CD4-positive, alpha-beta T cell (primary cell): ENCODE results near the gene TBC1D2B. TPM values are rescaled to one million over a fixed set of nuclear protein-coding genes. Genes with fewer than 3 reads are reported as not detected.

ENCODE experiments used
- ATAC-seq: fragments of 200-7000 bp; cut with Tn5 transposase; one replicate; pipeline ENCODE4 v1.10.0; 2022; ENCODE audit warnings: mild to moderate bottlenecking; ENCODE audit not compliant: poor library complexity
- CTCF ChIA-PET: fragments of 350-600 bp; sonication (Branson Sonifier 250); formaldehyde crosslinking; loops from one replicate; lab custom pipeline; 2021; ENCODE audit warnings: antibody characterized with exemption, inconsistent platforms; lab: Charles Lee
- POLR2A ChIA-PET: fragments of 350-600 bp; sonication (Branson Sonifier 250); formaldehyde crosslinking; loops from one replicate; lab custom pipeline; 2021; ENCODE audit warnings: antibody characterized with exemption, inconsistent platforms; lab: Charles Lee
- DNase-seq, 14 experiments: peaks; one replicate each; pipeline ENCODE4 v3.0.0-alpha.2; 2013 to 2020; ENCODE audit warnings: mixed read lengths in 2 of 14
- H3K27ac ChIP-seq, 2 donors: one replicate each; pipeline versions ENCODE4 v1.5.1 to v1.7.0; 2013; ENCODE audit warnings: low read length in 2 of 2, low read depth in 1 of 2, mild to moderate bottlenecking in 1 of 2
- H3K27me3 ChIP-seq, 2 experiments: 1 replicate in 1 of 2; 2 replicates in 1 of 2; pipeline versions ENCODE4 v1.6.1 to v1.7.0; 2013; ENCODE audit warnings: low read length in 2 of 2, control low read depth in 1 of 2, mild to moderate bottlenecking in 1 of 2, moderate library complexity in 1 of 2; ENCODE audit not compliant: insufficient read depth in 2 of 2, control insufficient read depth in 1 of 2
- H3K36me3 ChIP-seq: one replicate; pipeline ENCODE4 v1.6.1; 2013; ENCODE audit warnings: low read length, control low read depth; ENCODE audit not compliant: insufficient read depth
- H3K4me1 ChIP-seq: one replicate; pipeline ENCODE4 v1.6.1; 2013; ENCODE audit warnings: low read length, control low read depth; ENCODE audit not compliant: insufficient read depth
- H3K4me3 ChIP-seq: one replicate; pipeline ENCODE4 v1.5.1; 2013; ENCODE audit warnings: mild to moderate bottlenecking, low read length, moderate library complexity
- H3K9me3 ChIP-seq, 2 experiments: 1 replicate in 1 of 2; 2 replicates in 1 of 2; pipeline versions ENCODE4 v1.6.1 to v1.7.0; 2013; ENCODE audit warnings: low read length in 2 of 2, mild to moderate bottlenecking in 2 of 2, control low read depth in 1 of 2, moderate library complexity in 1 of 2; ENCODE audit not compliant: control insufficient read depth in 1 of 2, insufficient read depth in 1 of 2
- H3K27ac Mint-ChIP-seq: one replicate; pipeline ENCODE4 v1.8.0; 2020; ENCODE audit warnings: mixed read lengths
- H3K27me3 Mint-ChIP-seq: one replicate; pipeline ENCODE4 v1.8.0; 2021; ENCODE audit warnings: mixed read lengths
- H3K36me3 Mint-ChIP-seq: one replicate; pipeline ENCODE4 v1.8.0; 2021; ENCODE audit warnings: low read depth, mixed read lengths
- H3K4me1 Mint-ChIP-seq: one replicate; pipeline ENCODE4 v1.8.0; 2021; ENCODE audit warnings: low read depth, mixed read lengths
- H3K4me3 Mint-ChIP-seq: one replicate; pipeline ENCODE4 v1.8.0; 2020; ENCODE audit warnings: mild to moderate bottlenecking, mixed read lengths
- H3K9me3 Mint-ChIP-seq: one replicate; pipeline ENCODE4 v1.8.0; 2020; ENCODE audit warnings: mixed read lengths
- CTCF ChIP-seq: fragments of 200-600 bp; IDR thresholded peaks from one replicate; pipeline ENCODE4 v1.8.0; 2022; ENCODE audit warnings: antibody characterized with exemption, mild to moderate bottlenecking
- intact Hi-C, 2 experiments: fragments of 100-400 bp; cut with DNase I in 1 of 2; cut with micrococcal nuclease in 1 of 2; formaldehyde crosslinking; loops; one replicate each; pipeline versions ENCODE4 v1.15.1 to v1.9.0; 2023 to 2025; cut with DNase I, micrococcal nuclease
- total RNA-seq, 174 experiments: library from RNA in 2 of 174; stranded (reverse) in 2 of 174; gene quantifications; one replicate each; pipeline ENCODE4 v1.2.3 and lab custom pipeline; 2021 to 2026

TBC1D2B gene
- total RNA-seq, 2 experiments from 2014 or later = 89.3 to 97.6 TPM

GRCh38 chr15:78069052-78069414 is 8.5 kb downstream of the TBC1D2B start:
- H3K4me1 ChIP-seq = peaks cover 93% of the 10 kb centered on the region
- no peak overlapping the region for H3K27ac Mint-ChIP-seq
- H3K27me3 ChIP-seq = no peaks in the 10 kb centered on the region
- CTCF ChIA-PET = interaction anchor here (1.0 to 4.8 kb wide), 6 partner anchors 9 to 39 kb away, joined by 3 to 22 read pairs (median 8); no protein-coding TSS in a partner anchor
- H3K27me3 Mint-ChIP-seq = no peaks in the 10 kb centered on the region
- H3K9me3 Mint-ChIP-seq = no peaks in the 10 kb centered on the region
- peak overlapping the region; percentile 58 to 79 for H3K27ac ChIP-seq
- no peaks in the 10 kb centered on the region for H3K36me3 ChIP-seq
- H3K4me3 Mint-ChIP-seq = no peak overlapping the region
- H3K4me3 ChIP-seq = peak overlapping the region; percentile 36
- POLR2A ChIA-PET = interaction anchor here (0.5 to 14.8 kb wide), 10 partner anchors 8 to 836 kb away, joined by 3 to 304 read pairs (median 6); partner anchors contain the start of genes IREB2 and TBC1D2B
- H3K4me1 Mint-ChIP-seq = peaks cover 24% of the 10 kb centered on the region
- ATAC-seq (peak; percentile 17), DNase-seq (peak in 3 of 14 experiments; percentile 40 to 55 (median 52))
- no peaks in the 10 kb centered on the region for H3K9me3 ChIP-seq
- no peak for TF ChIP-seq CTCF
- intact Hi-C loops = loop anchor here in 1 of 2 experiments (1.0 kb wide), 1 partner anchor 19 kb away; no protein-coding TSS in a partner anchor
- no peaks in the 10 kb centered on the region for H3K36me3 Mint-ChIP-seq

- no peak overlapping the region for H3K27ac Mint-ChIP-seq
- ATAC-seq = no peak
- intact Hi-C loops = loop anchor here in 1 of 2 experiments (1.0 kb wide), 1 partner anchor 33 kb away; no protein-coding TSS in a partner anchor
- H3K9me3 Mint-ChIP-seq = no peaks in the 10 kb centered on the region
- ChIA-PET POLR2A (interaction anchor here (1.0 to 14.8 kb wide), 11 partner anchors 9 to 370 kb away, joined by 3 to 304 read pairs (median 7); partner anchors contain the start of genes IDH3A, IREB2, SKIC8 and TBC1D2B), CTCF (interaction anchor here (0.6 to 4.8 kb wide), 6 partner anchors 9 to 63 kb away, joined by 3 to 22 read pairs (median 8); partner anchors contain the start of gene CIB2)
- TF ChIP-seq CTCF = no peak
- H3K4me1 Mint-ChIP-seq = peaks cover 13% of the 10 kb centered on the region
- H3K4me3 ChIP-seq = no peak overlapping the region
- peaks cover 95% of the 10 kb centered on the region for H3K4me1 ChIP-seq
- H3K27me3 Mint-ChIP-seq = no peaks in the 10 kb centered on the region
- H3K4me3 Mint-ChIP-seq = no peak overlapping the region
- H3K36me3 ChIP-seq = no peaks in the 10 kb centered on the region
- DNase-seq = no peak
- H3K36me3 Mint-ChIP-seq = no peaks in the 10 kb centered on the region
- H3K27me3 ChIP-seq = no peaks in the 10 kb centered on the region
- H3K27ac ChIP-seq = peak overlapping the region; percentile 58 to 79
- no peaks in the 10 kb centered on the region for H3K9me3 ChIP-seq
Observed at GRCh38 chr15:78067328-78068228, 9.9 kb downstream of the TBC1D2B start.

- Mint-ChIP-seq H3K9me3 (no peaks in the 10 kb centered on the region), H3K27me3 (no peaks in the 10 kb centered on the region), H3K36me3 (no peaks in the 10 kb centered on the region), H3K4me3 (no peak overlapping the region), H3K4me1 (peaks cover 2% of the 10 kb centered on the region), H3K27ac (no peak overlapping the region)
- peak overlapping the region; percentile 9 for H3K4me3 ChIP-seq
- ChIA-PET CTCF (interaction anchor here (4.8 kb wide), 1 partner anchor 16 kb away, joined by 22 read pairs; no protein-coding TSS in a partner anchor), POLR2A (interaction anchor here (0.6 to 14.8 kb wide), 6 partner anchors 10 to 233 kb away, joined by 3 to 304 read pairs (median 8); partner anchors contain the start of genes SKIC8 and TBC1D2B)
- H3K27ac ChIP-seq = peak overlapping the region; percentile 39 to 79
- H3K36me3 ChIP-seq = no peaks in the 10 kb centered on the region
- intact Hi-C loops = no loop called here
- peaks cover 86% of the 10 kb centered on the region for H3K4me1 ChIP-seq
- ATAC-seq = no peak
- DNase-seq = no peak
- no peaks in the 10 kb centered on the region for H3K9me3 ChIP-seq
- no peak for TF ChIP-seq CTCF
- no peaks in the 10 kb centered on the region for H3K27me3 ChIP-seq
Observed at GRCh38 chr15:78065973-78066946, 11.3 kb downstream of the TBC1D2B start.
